GM04504 (cell line): ENCODE results near the gene TMEM255B.

Source experiments
- DNase-seq: peaks from one replicate; pipeline ENCODE4 v3.0.0-alpha.2; 2012; ENCODE audit warnings: low read depth

TMEM255B gene

GRCh38 chr13:113768018-113768905 lies 9.2 kb downstream of the TMEM255B start:
- no peak for DNase-seq

- DNase-seq: no peak
These were observed 10.1 kb downstream of the TMEM255B start for GRCh38 chr13:113769106-113769505.

GRCh38 chr13:113769881-113770280 lies 10.9 kb downstream of the TMEM255B start:
- no peak for DNase-seq

GRCh38 chr13:113770441-113770840 lies 11.4 kb downstream of the TMEM255B start:
- DNase-seq: no peak

- DNase-seq: no peak
These were observed 11.9 kb downstream of the TMEM255B start for GRCh38 chr13:113770937-113771336.

GRCh38 chr13:113771709-113772331 lies 12.8 kb downstream of the TMEM255B start:
- no peak for DNase-seq

GRCh38 chr13:113774177-113775107 lies 15.4 kb downstream of the TMEM255B start:
- peak; percentile 10 for DNase-seq

GRCh38 chr13:113775451-113776145 lies 16.6 kb downstream of the TMEM255B start:
- no peak for DNase-seq

- DNase-seq: no peak
These were observed 17.5 kb downstream of the TMEM255B start for GRCh38 chr13:113776231-113777125.

- no peak for DNase-seq
These were observed 18.6 kb downstream of the TMEM255B start for GRCh38 chr13:113777311-113778260.

- DNase-seq: no peak
These were observed 22.5 kb downstream of the TMEM255B start for GRCh38 chr13:113781571-113781970.

GRCh38 chr13:113782472-113782871 lies 23.4 kb downstream of the TMEM255B start:
- DNase-seq: no peak

GRCh38 chr13:113783200-113783881 lies 24.3 kb downstream of the TMEM255B start:
- DNase-seq: no peak

GRCh38 chr13:113783966-113784644 lies 25.1 kb downstream of the TMEM255B start:
- DNase-seq: no peak

- DNase-seq: no peak
These were observed 25.6 kb downstream of the TMEM255B start for GRCh38 chr13:113784645-113785024.

GRCh38 chr13:113785051-113786010 lies 26.3 kb downstream of the TMEM255B start:
- peak; percentile 53 for DNase-seq

GRCh38 chr13:113786262-113786841 lies 27.3 kb downstream of the TMEM255B start:
- DNase-seq: no peak
